Neural cell (in vitro differentiated cells): ENCODE measurements around the gene OLFML2B. TPM values are rescaled to one million over a fixed set of nuclear protein-coding genes. Genes with fewer than 3 reads are reported as not detected.

Source experiments
- H2AFZ ChIP-seq: fragments of 200-600, 300-800 bp; sonication (generic), shearing (Covaris generic); 2 replicates; pipeline ENCODE4 v1.6.0; 2014; ENCODE audit warnings: low read depth, mild to moderate bottlenecking, antibody characterized with exemption, low read length, moderate library complexity
- H3F3A ChIP-seq: fragments of 200-600 bp; shearing (Covaris generic); 2 replicates; pipeline ENCODE4 v1.6.1; 2016; ENCODE audit warnings: mild to moderate bottlenecking, moderate library complexity, mixed read lengths, antibody characterized with exemption, low read length; ENCODE audit not compliant: insufficient read depth, poor library complexity, severe bottlenecking
- H3K27ac ChIP-seq: fragments of 200-600, 300-800 bp; sonication (generic), shearing (Covaris generic); 2 replicates; pipeline ENCODE4 v1.5.1; 2014; ENCODE audit warnings: mild to moderate bottlenecking, low read length, moderate library complexity
- H3K27me3 ChIP-seq: fragments of 300-800, 200-600 bp; sonication (generic), shearing (Covaris generic); 2 replicates; pipeline ENCODE4 v1.6.0; 2014; ENCODE audit warnings: mild to moderate bottlenecking, low read depth, low read length, moderate library complexity; ENCODE audit not compliant: insufficient read depth
- H3K36me3 ChIP-seq: fragments of 300-800, 200-600 bp; sonication (generic), shearing (Covaris generic); 2 replicates; pipeline ENCODE4 v1.5.1; 2014; ENCODE audit warnings: mild to moderate bottlenecking, antibody characterized with exemption, low read length, moderate library complexity; ENCODE audit not compliant: insufficient read depth
- H3K4me2 ChIP-seq: fragments of 300-800, 200-600 bp; sonication (generic), shearing (Covaris generic); 2 replicates; pipeline ENCODE4 v1.6.0; 2014; ENCODE audit warnings: mild to moderate bottlenecking, low read length
- H3K4me3 ChIP-seq: fragments of 300-800, 200-600 bp; sonication (generic), shearing (Covaris generic); 2 replicates; pipeline ENCODE4 v1.5.1; 2014; ENCODE audit warnings: mild to moderate bottlenecking, low read length, moderate library complexity
- H3K79me2 ChIP-seq: fragments of 200-600 bp; shearing (Covaris generic); replicated peaks from 2 replicates; pipeline ENCODE4 v1.6.0; 2014; ENCODE audit warnings: mild to moderate bottlenecking, low read length, moderate library complexity; ENCODE audit not compliant: insufficient read depth
- H3K9ac ChIP-seq: fragments of 300-800, 200-600 bp; sonication (generic), shearing (Covaris generic); 2 replicates; pipeline ENCODE4 v1.6.1; 2016; ENCODE audit warnings: mild to moderate bottlenecking, low read length, mixed read lengths
- H3K9me2 ChIP-seq: fragments of 200-600 bp; shearing (Covaris generic); 2 replicates; pipeline ENCODE4 v1.6.1; 2016; ENCODE audit warnings: mild to moderate bottlenecking, low read length, mixed read lengths; ENCODE audit not compliant: insufficient read depth
- H3K9me3 ChIP-seq: fragments of 200-600, 300-800 bp; sonication (generic), shearing (Covaris generic); 2 replicates; pipeline ENCODE4 v1.6.1; 2016; ENCODE audit warnings: mild to moderate bottlenecking, mixed run types, low read length, moderate library complexity, mixed read lengths
- H4K20me1 ChIP-seq: fragments of 200-600 bp; shearing (Covaris generic); 2 replicates; pipeline ENCODE4 v1.6.1; 2016; ENCODE audit warnings: mild to moderate bottlenecking, mixed run types; ENCODE audit not compliant: insufficient read depth
- CTCF ChIP-seq: fragments of 450-650 bp; IDR thresholded peaks from 2 replicates; pipeline ENCODE4 v1.5.1; 2014; ENCODE audit warnings: antibody characterized with exemption, mild to moderate bottlenecking, moderate library complexity; ENCODE audit not compliant: poor library complexity, severe bottlenecking
- EP300 ChIP-seq: fragments of 450-650 bp; conservative IDR thresholded peaks from 2 replicates; pipeline ENCODE4 v1.6.1; 2014; ENCODE audit warnings: antibody characterized with exemption, mild to moderate bottlenecking, moderate library complexity; ENCODE audit not compliant: poor library complexity, severe bottlenecking
- EZH2 ChIP-seq: fragments of 200-600, 300-800 bp; shearing (Covaris generic), sonication (generic); IDR thresholded peaks from 2 replicates; pipeline ENCODE4 v1.6.1; 2014; ENCODE audit warnings: antibody characterized with exemption, low read length, borderline replicate concordance, mild to moderate bottlenecking; ENCODE audit not compliant: insufficient read depth, poor library complexity, severe bottlenecking
- MXI1 ChIP-seq: fragments of 450-650 bp; conservative IDR thresholded peaks from 2 replicates; pipeline ENCODE4 v1.6.1; 2014; ENCODE audit warnings: antibody characterized with exemption, mild to moderate bottlenecking; ENCODE audit not compliant: poor library complexity, severe bottlenecking
- POLR2AphosphoS5 ChIP-seq: IDR thresholded peaks from 2 replicates; pipeline ENCODE4 v1.6.1; 2012
- RAD21 ChIP-seq: fragments of 450-650 bp; conservative IDR thresholded peaks from 2 replicates; pipeline ENCODE4 v1.6.1; 2014; ENCODE audit warnings: antibody characterized with exemption, mild to moderate bottlenecking, moderate library complexity
- REST ChIP-seq: IDR thresholded peaks from 2 replicates; pipeline ENCODE4 v1.6.1; 2012; ENCODE audit warnings: borderline replicate concordance
- SMC3 ChIP-seq: fragments of 450-650 bp; conservative IDR thresholded peaks from 2 replicates; pipeline ENCODE4 v1.6.1; 2014; ENCODE audit warnings: antibody characterized with exemption, mild to moderate bottlenecking, moderate library complexity; ENCODE audit not compliant: poor library complexity
- TAF1 ChIP-seq: IDR thresholded peaks from 2 replicates; pipeline ENCODE4 v1.6.1; 2012; ENCODE audit warnings: low read depth
- polyA plus RNA-seq: library from polyadenylated mRNA; depleted of rRNA; stranded (reverse); fragments of >200 nt; gene quantifications from 2 replicates; pipeline ENCODE4 v1.2.3, GENCODE V29; 2014

OLFML2B gene
- polyA plus RNA-seq, 1 donor from 2014 or later, result 0.78 TPM

- Histone ChIP-seq H3K79me2 (no peaks in the 10 kb centered on the region), H2AFZ (no peak overlapping the region), H3K4me2 (no peak overlapping the region), H3K27me3 (no peaks in the 10 kb centered on the region), H3K27ac (no peak overlapping the region), H3K36me3 (no peaks in the 10 kb centered on the region), H3K9me3 (no peaks in the 10 kb centered on the region), H3K4me3 (no peak overlapping the region), H3K9ac (no peak overlapping the region), H4K20me1 (no peaks in the 10 kb centered on the region), H3K9me2 (no peaks in the 10 kb centered on the region), H3F3A (no peaks in the 10 kb centered on the region)
- TF ChIP-seq MXI1, result no peak
- no peak for TF ChIP-seq SMC3
- TF ChIP-seq TAF1, result no peak
- no peak for TF ChIP-seq EZH2
- TF ChIP-seq RAD21, result no peak
- TF ChIP-seq REST, result no peak
- no peak for TF ChIP-seq CTCF
- no peak for TF ChIP-seq POLR2AphosphoS5
- TF ChIP-seq EP300, result no peak
Measured at GRCh38 chr1:162004441-162004950, 19.2 kb downstream of the OLFML2B start.

GRCh38 chr1:162003830-162004215 lies 19.8 kb downstream of the OLFML2B start:
- no peaks in the 10 kb centered on the region for H3F3A ChIP-seq
- H4K20me1 ChIP-seq, result no peaks in the 10 kb centered on the region
- H3K27me3 ChIP-seq, result no peaks in the 10 kb centered on the region
- no peak overlapping the region for H3K4me3 ChIP-seq
- H3K27ac ChIP-seq, result no peak overlapping the region
- no peaks in the 10 kb centered on the region for H3K36me3 ChIP-seq
- no peaks in the 10 kb centered on the region for H3K79me2 ChIP-seq
- no peaks in the 10 kb centered on the region for H3K9me2 ChIP-seq
- H3K9ac ChIP-seq, result no peak overlapping the region
- TF ChIP-seq POLR2AphosphoS5, result no peak
- no peak for TF ChIP-seq EZH2
- TF ChIP-seq REST, result no peak
- TF ChIP-seq CTCF, result no peak
- no peak for TF ChIP-seq MXI1
- TF ChIP-seq EP300, result no peak
- H2AFZ ChIP-seq, result no peak overlapping the region
- no peaks in the 10 kb centered on the region for H3K9me3 ChIP-seq
- no peak overlapping the region for H3K4me2 ChIP-seq
